ENCODE measurements around the gene MAVS. TPM values are rescaled to one million over a fixed set of nuclear protein-coding genes. Genes with fewer than 3 reads are reported as not detected.

The MAVS gene
- total and polyA plus RNA-seq, 9 of the 15 experiments (the other 6 are each of a cell fraction or from before 2014, with no cell fraction given): 1.6 to 22.0 (median 11.3) TPM

DNA sequence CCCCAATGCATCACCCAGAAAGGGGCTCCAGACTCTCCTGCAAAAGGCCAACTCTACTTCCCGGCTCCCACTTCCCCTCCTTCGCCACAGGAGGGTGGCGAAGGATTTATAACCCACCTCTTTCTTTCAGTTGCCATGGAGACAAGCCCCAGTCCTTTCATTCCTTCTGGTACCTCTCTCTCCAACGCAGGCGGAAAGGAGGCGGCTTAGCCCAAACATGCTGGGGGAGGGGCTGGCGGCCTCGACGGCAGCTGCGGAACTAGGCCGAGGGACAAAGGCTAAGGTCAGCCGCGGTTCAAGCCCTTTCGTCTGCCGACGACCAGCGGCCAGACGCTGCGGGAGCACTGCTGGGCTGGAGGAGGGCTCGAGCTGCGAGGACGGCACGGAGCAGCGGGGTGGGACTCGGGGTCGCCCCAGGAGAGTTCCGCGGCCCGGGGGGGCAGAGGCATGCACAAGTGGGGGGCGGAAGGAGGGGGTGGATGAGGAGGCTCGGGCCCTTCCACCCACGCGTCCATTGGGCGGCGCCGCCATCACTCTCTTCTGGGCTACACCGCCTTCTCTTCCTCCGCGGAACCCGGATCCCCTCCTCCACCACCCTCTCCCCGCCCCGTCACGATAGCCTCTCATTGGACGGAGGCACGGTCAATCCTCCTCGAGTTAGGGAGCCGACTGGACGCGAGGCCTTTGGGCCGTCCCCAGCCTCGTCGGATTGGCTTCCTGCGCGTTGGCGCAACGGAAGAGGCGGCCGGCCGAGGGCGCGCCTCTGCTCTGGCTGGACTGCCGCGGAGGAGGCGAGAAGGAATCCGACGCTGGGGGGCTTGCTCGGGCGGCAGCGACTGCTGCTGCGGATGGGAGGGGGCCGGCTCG lies 42.2 kb downstream of the MAVS start, which contains the start of gene PANK2 (continued):
- TF ChIP-seq ZBTB1 (CRISPR knock-in tag; IDR thresholded peaks at IDR 0.05; ENCODE audit: borderline replicate concordance, low read depth): no peak; the same call in 1 of the 2 replicates
- TF ChIP-seq, protein P1, sequence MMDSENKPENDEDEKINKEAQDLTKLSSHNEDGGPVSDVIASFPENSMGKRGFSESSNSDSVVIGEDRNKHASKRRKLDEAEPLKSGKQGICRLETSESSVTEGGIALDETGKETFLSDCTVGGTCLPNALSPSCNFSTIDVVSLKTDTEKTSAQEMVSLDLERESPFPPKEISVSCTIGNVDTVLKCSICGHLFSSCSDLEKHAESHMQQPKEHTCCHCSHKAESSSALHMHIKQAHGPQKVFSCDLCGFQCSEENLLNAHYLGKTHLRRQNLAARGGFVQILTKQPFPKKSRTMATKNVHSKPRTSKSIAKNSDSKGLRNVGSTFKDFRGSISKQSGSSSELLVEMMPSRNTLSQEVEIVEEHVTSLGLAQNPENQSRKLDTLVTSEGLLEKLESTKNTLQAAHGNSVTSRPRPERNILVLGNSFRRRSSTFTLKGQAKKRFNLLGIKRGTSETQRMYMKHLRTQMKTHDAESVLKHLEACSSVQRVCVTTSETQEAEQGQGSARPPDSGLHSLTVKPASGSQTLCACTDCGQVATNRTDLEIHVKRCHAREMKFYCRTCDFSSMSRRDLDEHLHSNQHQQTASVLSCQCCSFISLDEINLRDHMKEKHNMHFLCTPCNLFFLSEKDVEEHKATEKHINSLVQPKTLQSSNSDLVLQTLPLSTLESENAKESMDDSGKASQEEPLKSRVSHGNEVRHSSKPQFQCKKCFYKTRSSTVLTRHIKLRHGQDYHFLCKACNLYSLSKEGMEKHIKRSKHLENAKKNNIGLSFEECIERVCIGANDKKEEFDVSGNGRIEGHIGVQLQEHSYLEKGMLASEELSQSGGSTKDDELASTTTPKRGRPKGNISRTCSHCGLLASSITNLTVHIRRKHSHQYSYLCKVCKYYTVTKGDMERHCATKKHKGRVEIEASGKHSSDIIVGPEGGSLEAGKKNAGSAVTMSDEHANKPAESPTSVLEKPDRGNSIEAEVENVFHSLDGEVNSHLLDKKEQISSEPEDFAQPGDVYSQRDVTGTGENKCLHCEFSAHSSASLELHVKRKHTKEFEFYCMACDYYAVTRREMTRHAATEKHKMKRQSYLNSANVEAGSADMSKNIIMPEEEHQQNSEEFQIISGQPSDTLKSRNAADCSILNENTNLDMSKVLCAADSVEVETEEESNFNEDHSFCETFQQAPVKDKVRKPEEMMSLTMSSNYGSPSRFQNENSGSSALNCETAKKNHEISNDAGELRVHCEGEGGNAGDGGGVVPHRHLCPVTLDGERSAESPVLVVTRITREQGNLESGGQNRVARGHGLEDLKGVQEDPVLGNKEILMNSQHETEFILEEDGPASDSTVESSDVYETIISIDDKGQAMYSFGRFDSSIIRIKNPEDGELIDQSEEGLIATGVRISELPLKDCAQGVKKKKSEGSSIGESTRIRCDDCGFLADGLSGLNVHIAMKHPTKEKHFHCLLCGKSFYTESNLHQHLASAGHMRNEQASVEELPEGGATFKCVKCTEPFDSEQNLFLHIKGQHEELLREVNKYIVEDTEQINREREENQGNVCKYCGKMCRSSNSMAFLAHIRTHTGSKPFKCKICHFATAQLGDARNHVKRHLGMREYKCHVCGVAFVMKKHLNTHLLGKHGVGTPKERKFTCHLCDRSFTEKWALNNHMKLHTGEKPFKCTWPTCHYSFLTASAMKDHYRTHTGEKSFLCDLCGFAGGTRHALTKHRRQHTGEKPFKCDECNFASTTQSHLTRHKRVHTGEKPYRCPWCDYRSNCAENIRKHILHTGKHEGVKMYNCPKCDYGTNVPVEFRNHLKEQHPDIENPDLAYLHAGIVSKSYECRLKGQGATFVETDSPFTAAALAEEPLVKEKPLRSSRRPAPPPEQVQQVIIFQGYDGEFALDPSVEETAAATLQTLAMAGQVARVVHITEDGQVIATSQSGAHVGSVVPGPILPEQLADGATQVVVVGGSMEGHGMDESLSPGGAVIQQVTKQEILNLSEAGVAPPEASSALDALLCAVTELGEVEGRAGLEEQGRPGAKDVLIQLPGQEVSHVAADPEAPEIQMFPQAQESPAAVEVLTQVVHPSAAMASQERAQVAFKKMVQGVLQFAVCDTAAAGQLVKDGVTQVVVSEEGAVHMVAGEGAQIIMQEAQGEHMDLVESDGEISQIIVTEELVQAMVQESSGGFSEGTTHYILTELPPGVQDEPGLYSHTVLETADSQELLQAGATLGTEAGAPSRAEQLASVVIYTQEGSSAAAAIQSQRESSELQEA (IDR thresholded peaks at IDR 0.05; ENCODE audit: low read depth): no peak
- peak; percentile 23; the same call in 1 of the 2 replicates for TF ChIP-seq PML (IDR thresholded peaks at IDR 0.05; ENCODE audit: low read length)
- no peak for TF ChIP-seq GTF2A2 (tag; IDR thresholded peaks at IDR 0.05)
- TF ChIP-seq ZNF589 (CRISPR knock-in tag; IDR thresholded peaks at IDR 0.05; ENCODE audit: low read depth): no peak
- TF ChIP-seq SLC30A9 (CRISPR knock-in tag; IDR thresholded peaks at IDR 0.05): no peak
- no peak for TF ChIP-seq TRIM24 (IDR thresholded peaks at IDR 0.05)
- TF ChIP-seq TARDBP (IDR thresholded peaks at IDR 0.05): peak; percentile 40; the same call in 1 of the 2 replicates
- TF ChIP-seq DPF2 (IDR thresholded peaks at IDR 0.05): 0 out of 2 replicates have a peak, but pooled peaks have one; percentile 40
- TF ChIP-seq, protein P2, sequence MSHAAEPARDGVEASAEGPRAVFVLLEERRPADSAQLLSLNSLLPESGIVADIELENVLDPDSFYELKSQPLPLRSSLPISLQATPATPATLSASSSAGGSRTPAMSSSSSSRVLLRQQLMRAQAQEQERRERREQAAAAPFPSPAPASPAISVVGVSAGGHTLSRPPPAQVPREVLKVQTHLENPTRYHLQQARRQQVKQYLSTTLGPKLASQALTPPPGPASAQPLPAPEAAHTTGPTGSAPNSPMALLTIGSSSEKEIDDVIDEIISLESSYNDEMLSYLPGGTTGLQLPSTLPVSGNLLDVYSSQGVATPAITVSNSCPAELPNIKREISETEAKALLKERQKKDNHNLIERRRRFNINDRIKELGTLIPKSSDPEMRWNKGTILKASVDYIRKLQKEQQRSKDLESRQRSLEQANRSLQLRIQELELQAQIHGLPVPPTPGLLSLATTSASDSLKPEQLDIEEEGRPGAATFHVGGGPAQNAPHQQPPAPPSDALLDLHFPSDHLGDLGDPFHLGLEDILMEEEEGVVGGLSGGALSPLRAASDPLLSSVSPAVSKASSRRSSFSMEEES (CRISPR knock-in tag; IDR thresholded peaks at IDR 0.05): no peak
- TF ChIP-seq CEBPG (CRISPR knock-in tag; IDR thresholded peaks at IDR 0.05): no peak
- TF ChIP-seq CEBPG (tag; conservative IDR thresholded peaks at IDR 0.05 in 1 of 2, IDR thresholded peaks at IDR 0.05 in 1 of 2): no peak
- 0 out of 2 replicates have a peak, but pooled peaks have one; percentile 18 for TF ChIP-seq NCOA1 (IDR thresholded peaks at IDR 0.05; ENCODE audit: low read depth)
- TF ChIP-seq IFI16 (CRISPR knock-in tag; IDR thresholded peaks at IDR 0.05): no peak
- peak; percentile 92; the same call in 1 of the 2 replicates for TF ChIP-seq KAT7 (CRISPR knock-in tag; IDR thresholded peaks at IDR 0.05; ENCODE audit: borderline replicate concordance)
- 0 out of 2 replicates have a peak, but pooled peaks have one; percentile 32 for TF ChIP-seq ZNF12 (CRISPR knock-in tag; IDR thresholded peaks at IDR 0.05)
- TF ChIP-seq, protein P3, sequence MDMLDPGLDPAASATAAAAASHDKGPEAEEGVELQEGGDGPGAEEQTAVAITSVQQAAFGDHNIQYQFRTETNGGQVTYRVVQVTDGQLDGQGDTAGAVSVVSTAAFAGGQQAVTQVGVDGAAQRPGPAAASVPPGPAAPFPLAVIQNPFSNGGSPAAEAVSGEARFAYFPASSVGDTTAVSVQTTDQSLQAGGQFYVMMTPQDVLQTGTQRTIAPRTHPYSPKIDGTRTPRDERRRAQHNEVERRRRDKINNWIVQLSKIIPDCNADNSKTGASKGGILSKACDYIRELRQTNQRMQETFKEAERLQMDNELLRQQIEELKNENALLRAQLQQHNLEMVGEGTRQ (CRISPR knock-in tag; IDR thresholded peaks at IDR 0.05): no peak
- no peak for TF ChIP-seq ZNF174 (CRISPR knock-in tag; IDR thresholded peaks at IDR 0.05)
